ENCODE data around the gene ZMPSTE24. TPM values are rescaled to one million over a fixed set of nuclear protein-coding genes. Genes with fewer than 3 reads are reported as not detected.
A peak's percentile ranks its signal among the peaks of the same experiment; 100 is the strongest.

ZMPSTE24 gene
- polyA plus RNA-seq, 2 of the 4 experiments (the other 2 are of a cell fraction), result 44.3 to 61.3 TPM

DNA sequence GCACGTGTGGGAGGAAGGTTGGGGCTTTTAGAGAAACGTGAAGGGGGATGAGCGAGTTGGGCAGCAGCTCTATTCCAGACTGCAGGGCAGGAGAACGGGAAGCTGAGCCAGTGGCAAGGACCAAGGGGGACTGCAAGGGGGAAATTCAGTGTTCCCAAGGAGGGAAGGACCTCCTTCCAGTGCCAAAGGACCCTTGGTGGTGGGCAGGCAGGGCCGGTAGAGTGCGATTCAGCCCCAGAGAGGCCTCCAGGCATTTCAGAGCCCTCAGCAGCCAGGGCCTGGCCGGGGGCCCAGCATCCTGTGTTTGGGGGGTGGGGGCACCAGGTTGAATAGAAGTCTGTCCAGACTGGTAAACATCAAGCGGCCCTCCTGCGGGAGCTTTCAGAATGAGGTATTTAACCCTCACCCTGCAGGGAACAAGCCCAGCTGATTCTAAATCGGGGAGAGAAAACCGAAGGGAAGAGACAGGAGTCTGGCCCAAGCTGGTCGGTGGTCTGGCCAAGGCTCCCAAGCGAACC, 56.7 kb downstream of the ZMPSTE24 start:
- peak in 1 of 2 experiments; percentile 45; a peak in 3 of 6 replicates for ATAC-seq
- DNase-seq (ENCODE audit: low read depth in 1 of 2, low spot score in 1 of 2), result no peak
- TF ChIP-seq TFCP2L1 (CRISPR knock-in tag; IDR thresholded peaks at IDR 0.05), result no peak
- TF ChIP-seq EP300 (IDR thresholded peaks at IDR 0.05), result no peak
- TF ChIP-seq HOXA7 (CRISPR knock-in tag; IDR thresholded peaks at IDR 0.05), result no peak
- no peak for TF ChIP-seq PHF8 (IDR thresholded peaks at IDR 0.05; ENCODE audit: borderline replicate concordance, low read depth)
- TF ChIP-seq POLR2AphosphoS2 (conservative IDR thresholded peaks at IDR 0.05; ENCODE audit: low read length), result no peak
- TF ChIP-seq, protein P1, sequence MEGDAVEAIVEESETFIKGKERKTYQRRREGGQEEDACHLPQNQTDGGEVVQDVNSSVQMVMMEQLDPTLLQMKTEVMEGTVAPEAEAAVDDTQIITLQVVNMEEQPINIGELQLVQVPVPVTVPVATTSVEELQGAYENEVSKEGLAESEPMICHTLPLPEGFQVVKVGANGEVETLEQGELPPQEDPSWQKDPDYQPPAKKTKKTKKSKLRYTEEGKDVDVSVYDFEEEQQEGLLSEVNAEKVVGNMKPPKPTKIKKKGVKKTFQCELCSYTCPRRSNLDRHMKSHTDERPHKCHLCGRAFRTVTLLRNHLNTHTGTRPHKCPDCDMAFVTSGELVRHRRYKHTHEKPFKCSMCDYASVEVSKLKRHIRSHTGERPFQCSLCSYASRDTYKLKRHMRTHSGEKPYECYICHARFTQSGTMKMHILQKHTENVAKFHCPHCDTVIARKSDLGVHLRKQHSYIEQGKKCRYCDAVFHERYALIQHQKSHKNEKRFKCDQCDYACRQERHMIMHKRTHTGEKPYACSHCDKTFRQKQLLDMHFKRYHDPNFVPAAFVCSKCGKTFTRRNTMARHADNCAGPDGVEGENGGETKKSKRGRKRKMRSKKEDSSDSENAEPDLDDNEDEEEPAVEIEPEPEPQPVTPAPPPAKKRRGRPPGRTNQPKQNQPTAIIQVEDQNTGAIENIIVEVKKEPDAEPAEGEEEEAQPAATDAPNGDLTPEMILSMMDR (IDR thresholded peaks at IDR 0.05), result no peak
- TF ChIP-seq RFX5 (IDR thresholded peaks at IDR 0.05), result no peak
- no peak for TF ChIP-seq POLR2A (IDR thresholded peaks at IDR 0.05; ENCODE audit: low read length)
- no peak for TF ChIP-seq KDM1A (IDR thresholded peaks at IDR 0.05; ENCODE audit: low read depth)
- TF ChIP-seq FOSL2 (IDR thresholded peaks at IDR 0.05), result no peak
- TF ChIP-seq FOSL2 (CRISPR knock-in tag; IDR thresholded peaks at IDR 0.05), result no peak
- TF ChIP-seq, protein P2, sequence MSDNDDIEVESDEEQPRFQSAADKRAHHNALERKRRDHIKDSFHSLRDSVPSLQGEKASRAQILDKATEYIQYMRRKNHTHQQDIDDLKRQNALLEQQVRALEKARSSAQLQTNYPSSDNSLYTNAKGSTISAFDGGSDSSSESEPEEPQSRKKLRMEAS (IDR thresholded peaks at IDR 0.05), result no peak
- TF ChIP-seq CBX2 (IDR thresholded peaks at IDR 0.05; ENCODE audit: borderline replicate concordance, low read depth), result no peak
- no peak for TF ChIP-seq JUN (IDR thresholded peaks at IDR 0.05)
- peak overlapping the region in 1 of 2 experiments; percentile 79; a peak in 2 of 6 replicates for H3K27ac ChIP-seq
- H3K4me3 ChIP-seq, result no peak overlapping the region
- H3K4me1 ChIP-seq, result no peaks in the 10 kb centered on the region
- 77% methylated on average over 10 of the region's 13 CpGs for WGBS (ENCODE audit: missing lambda C conversion rate)
- ChIA-PET POLR2A (no interaction called here), CTCF (interaction anchor here (0.6 to 4.7 kb wide), 33 partner anchors 8 to 600 kb away, joined by 3 to 24 read pairs (median 4); partner anchors contain the start of gene ZMPSTE24)
- FAIRE-seq, result no peak
- H3K9me3 ChIP-seq, result no peaks in the 10 kb centered on the region
- H3K4me2 ChIP-seq, result peak overlapping the region; percentile 64

DNA sequence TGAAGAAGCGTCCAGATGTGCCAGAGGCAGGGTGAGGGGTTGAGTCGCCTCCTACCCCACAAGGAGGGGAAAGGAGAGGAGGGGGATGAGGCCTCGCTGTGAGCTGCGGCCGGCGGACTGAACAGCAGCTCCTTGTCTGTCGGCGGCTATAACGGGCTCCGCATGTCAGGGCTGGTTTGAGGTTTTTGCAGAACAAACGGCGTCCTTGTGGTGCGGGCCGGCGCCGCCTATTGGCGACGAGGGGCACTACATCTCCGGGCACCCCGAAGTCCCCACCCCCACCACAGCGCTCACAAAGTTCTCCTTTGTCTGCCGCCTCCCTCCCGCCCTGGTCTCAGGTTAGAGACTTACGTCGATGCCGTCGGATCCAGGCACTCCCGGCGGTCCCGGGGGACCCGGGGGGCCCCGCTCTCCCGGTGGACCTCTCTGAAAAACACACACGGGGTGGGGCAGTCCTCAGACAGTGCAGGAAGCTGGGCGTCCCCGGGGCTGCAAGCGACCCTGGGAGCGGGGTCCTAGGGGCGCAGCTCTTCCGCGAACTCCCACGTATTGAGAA, 57.3 kb downstream of the ZMPSTE24 start:
- H3K9me3 ChIP-seq, result no peaks in the 10 kb centered on the region
- H3K27ac ChIP-seq, result peak overlapping the region in 1 of 2 experiments; percentile 79; a peak in 2 of 6 replicates
- no peak for FAIRE-seq
- no peaks in the 10 kb centered on the region for H3K4me1 ChIP-seq
- no peak for TF ChIP-seq CHD4 (IDR thresholded peaks at IDR 0.05; ENCODE audit: borderline replicate concordance)
- TF ChIP-seq ESRRA (IDR thresholded peaks at IDR 0.05; ENCODE audit: borderline replicate concordance, low read length), result no peak
- no peak for TF ChIP-seq MYC (IDR thresholded peaks at IDR 0.05; ENCODE audit: borderline replicate concordance, low read length)
- no peak for TF ChIP-seq FOXS1 (CRISPR knock-in tag; IDR thresholded peaks at IDR 0.05)
- no peak for TF ChIP-seq GATA3 (IDR thresholded peaks at IDR 0.05; ENCODE audit: borderline replicate concordance)
- no peak for TF ChIP-seq HOXB13 (CRISPR knock-in tag; IDR thresholded peaks at IDR 0.05; ENCODE audit: low read depth)
- TF ChIP-seq FOSL2 (IDR thresholded peaks at IDR 0.05), result no peak
- no peak for TF ChIP-seq FOSL2 (CRISPR knock-in tag; IDR thresholded peaks at IDR 0.05)
- peak; percentile 53 for TF ChIP-seq SMC3 (IDR thresholded peaks at IDR 0.05)
- TF ChIP-seq NR3C1 (IDR thresholded peaks at IDR 0.05), result no peak
- TF ChIP-seq HOXA7 (CRISPR knock-in tag; IDR thresholded peaks at IDR 0.05), result no peak
- TF ChIP-seq, protein P2 (IDR thresholded peaks at IDR 0.05), result 0 out of 2 replicates have a peak, but pooled peaks have one; percentile 31
- TF ChIP-seq RNF2 (IDR thresholded peaks at IDR 0.05; ENCODE audit: borderline replicate concordance, low read depth), result no peak
- TF ChIP-seq, protein P1 (IDR thresholded peaks at IDR 0.05), result peak; percentile 59
- TF ChIP-seq EHMT2 (IDR thresholded peaks at IDR 0.05; ENCODE audit: low read depth), result no peak
- no peak for TF ChIP-seq KDM5A (IDR thresholded peaks at IDR 0.05)
- no peak for TF ChIP-seq TP53 (CRISPR knock-in tag; IDR thresholded peaks at IDR 0.05)
- TF ChIP-seq RARB (CRISPR knock-in tag; IDR thresholded peaks at IDR 0.05), result no peak
- no peak for TF ChIP-seq PHF8 (IDR thresholded peaks at IDR 0.05; ENCODE audit: borderline replicate concordance, low read depth)
- no peak for TF ChIP-seq NFE2L2 (conservative IDR thresholded peaks at IDR 0.05; ENCODE audit: low read length)
- TF ChIP-seq ZSCAN20 (CRISPR knock-in tag; IDR thresholded peaks at IDR 0.05), result no peak
- no peak for TF ChIP-seq CBX2 (IDR thresholded peaks at IDR 0.05; ENCODE audit: borderline replicate concordance, low read depth)
- no peak for TF ChIP-seq EP300 (IDR thresholded peaks at IDR 0.05)
- no peak for TF ChIP-seq POLR2AphosphoS2 (conservative IDR thresholded peaks at IDR 0.05; ENCODE audit: low read length)
- TF ChIP-seq RAD21 (conservative IDR thresholded peaks at IDR 0.05 in 1 of 2, IDR thresholded peaks at IDR 0.05 in 1 of 2), result peak; percentile 42 to 48
- no peak for TF ChIP-seq HOXB5 (CRISPR knock-in tag; IDR thresholded peaks at IDR 0.05)
- TF ChIP-seq POLR2A (IDR thresholded peaks at IDR 0.05; ENCODE audit: low read length), result no peak
- WGBS (ENCODE audit: missing lambda C conversion rate), result 27% methylated on average over 14 of the region's 42 CpGs
- H3K4me3 ChIP-seq, result peak overlapping the region; percentile 28; the same call in 2 of the 3 replicates
- H3K4me2 ChIP-seq, result peak overlapping the region; percentile 64
- DNase-seq (ENCODE audit: low read depth in 1 of 2, low spot score in 1 of 2), result peak; percentile 58 to 81
- ChIA-PET CTCF (interaction anchor here (0.5 to 4.7 kb wide), 42 partner anchors 8 to 600 kb away, joined by 3 to 24 read pairs (median 3); partner anchors contain the start of gene ZMPSTE24), POLR2A (interaction anchor here (0.5 kb wide), 1 partner anchor 94 kb away, joined by 3 read pairs; no protein-coding TSS in a partner anchor)
- ATAC-seq, result peak; percentile 75 to 89

Measured in A549 (cell line).